HG03025 (cell line): ENCODE data around the gene TMEM222.

Experiments used
- ATAC-seq: cut with Tn5 transposase; IDR thresholded peaks from one replicate; pipeline ENCODE4 v1.9.1; 2021; ENCODE audit warnings: mild to moderate bottlenecking, moderate library complexity; ENCODE audit not compliant: unreplicated experiment, low FRiP score

TMEM222 gene

GRCh38 chr1:27306071-27306470 is 15.9 kb upstream of the TMEM222 start:
- no peak for ATAC-seq

- no peak for ATAC-seq
These were observed 14.8 kb upstream of the TMEM222 start for GRCh38 chr1:27306892-27307761.

GRCh38 chr1:27307874-27308598 is 13.9 kb upstream of the TMEM222 start:
- ATAC-seq, result no peak

DNA sequence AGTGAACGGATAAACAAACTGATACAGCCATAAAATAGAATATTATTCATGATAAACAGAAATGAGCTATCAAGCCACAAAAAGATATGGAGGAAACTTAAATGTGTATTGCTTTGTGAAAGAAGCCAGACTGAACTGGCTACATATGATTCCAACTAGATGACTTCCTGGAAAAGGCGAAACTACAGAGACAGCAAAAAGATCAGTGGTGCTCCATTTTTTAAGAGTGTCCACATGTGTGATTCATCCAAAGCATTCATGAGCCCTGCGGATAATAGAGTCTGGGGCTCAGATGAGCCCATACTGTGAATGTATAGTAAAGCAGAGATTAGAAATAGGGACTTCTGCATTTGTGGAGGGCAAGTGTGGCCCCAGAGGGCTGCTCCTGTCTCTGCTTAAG is 7.8 kb upstream of the TMEM222 start:
- no peak for ATAC-seq

DNA sequence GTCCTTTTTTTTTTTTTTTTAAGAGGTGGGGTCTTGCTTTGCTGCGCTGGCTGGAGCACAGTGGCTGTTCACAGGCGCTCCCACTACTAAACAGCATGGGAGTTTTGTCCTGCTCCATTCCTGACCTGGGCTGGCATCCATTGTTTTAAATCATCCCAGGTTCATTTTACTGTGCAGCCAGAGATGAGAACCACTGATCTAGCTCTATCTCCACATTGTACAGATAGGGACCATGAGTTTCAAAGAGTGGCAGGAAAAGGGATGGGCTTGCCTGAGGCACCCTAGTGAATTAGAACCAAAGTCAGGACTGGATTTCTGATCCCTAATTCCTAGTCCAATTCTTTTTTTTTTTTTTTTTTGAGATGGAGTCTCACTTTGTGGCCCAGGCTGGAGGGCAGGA is 7.2 kb upstream of the TMEM222 start:
- ATAC-seq, result no peak

GRCh38 chr1:27316860-27317259 is 5.1 kb upstream of the TMEM222 start:
- no peak for ATAC-seq

- ATAC-seq, result no peak
These were observed 3.8 kb upstream of the TMEM222 start for GRCh38 chr1:27318136-27318535.

GRCh38 chr1:27318596-27318995 is 3.4 kb upstream of the TMEM222 start:
- ATAC-seq, result no peak

GRCh38 chr1:27322569-27323240 is 742 bp downstream of the TMEM222 start:
- ATAC-seq, result peak; percentile 18

DNA sequence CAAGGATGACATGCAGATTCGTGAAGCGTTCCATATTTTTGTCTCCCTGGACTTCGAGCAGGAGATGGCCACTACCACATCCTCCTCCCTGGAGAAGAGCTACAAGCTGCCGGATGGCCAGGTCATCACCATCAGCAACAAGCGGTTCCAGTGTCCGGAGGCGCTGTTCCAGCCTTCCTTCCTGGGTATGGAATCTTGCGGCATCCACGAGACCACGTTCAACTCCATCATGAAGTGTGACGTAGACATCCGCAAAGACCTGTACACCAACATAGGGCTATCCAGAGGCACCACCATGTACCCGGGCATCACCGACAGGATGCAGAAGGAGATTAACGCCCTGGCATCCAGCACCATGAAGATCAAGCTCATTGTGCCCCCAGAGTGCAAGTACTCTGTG is 3.3 kb downstream of the TMEM222 start:
- ATAC-seq, result no peak

- ATAC-seq, result no peak
These were observed 6.0 kb downstream of the TMEM222 start for GRCh38 chr1:27327964-27328363.

DNA sequence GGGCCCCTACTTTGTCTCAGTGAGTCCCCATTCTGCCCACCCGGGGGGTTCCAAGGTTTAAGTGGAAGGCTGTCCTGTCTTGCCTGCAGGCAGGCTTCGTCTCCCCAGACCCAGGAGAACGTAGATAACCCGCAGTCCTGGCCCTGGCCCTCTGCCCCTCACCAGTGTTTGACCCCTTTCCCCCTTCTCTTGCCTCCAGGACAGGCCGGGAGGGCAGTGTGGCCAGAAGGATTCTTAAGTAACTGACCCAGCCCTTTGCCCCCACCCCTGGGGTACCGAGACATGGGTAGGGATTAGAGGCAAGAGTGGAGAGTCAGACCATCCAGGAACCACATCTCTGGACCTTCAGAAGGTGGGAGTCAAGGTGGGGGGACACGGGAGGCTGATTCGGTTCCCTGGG is 8.8 kb downstream of the TMEM222 start:
- ATAC-seq, result no peak

- ATAC-seq, result no peak
These were observed 9.5 kb downstream of the TMEM222 start for GRCh38 chr1:27331426-27331825.

DNA sequence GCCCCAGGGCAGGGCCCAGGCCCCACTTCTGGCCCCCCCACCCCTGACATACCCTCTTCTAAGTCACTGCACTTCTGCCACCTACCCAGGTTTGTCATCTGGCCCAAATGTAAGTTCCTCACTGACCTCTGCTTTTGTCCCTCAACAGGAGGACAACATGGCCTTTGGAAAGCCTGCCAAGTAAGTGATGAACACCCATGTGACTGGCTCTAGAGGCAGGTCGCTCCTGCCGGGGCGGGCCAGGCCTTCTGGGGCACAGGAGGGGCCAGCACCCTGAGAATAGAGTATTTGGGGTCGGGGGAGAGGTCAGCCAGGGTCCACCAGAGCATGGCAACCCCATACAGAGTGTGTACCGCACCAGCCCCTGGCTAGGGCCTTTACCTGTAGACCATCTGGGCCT is 10.0 kb downstream of the TMEM222 start:
- no peak for ATAC-seq

- no peak for ATAC-seq
These were observed 10.7 kb downstream of the TMEM222 start for GRCh38 chr1:27332536-27333281.

- no peak for ATAC-seq
These were observed 11.8 kb downstream of the TMEM222 start for GRCh38 chr1:27333717-27334279.

DNA sequence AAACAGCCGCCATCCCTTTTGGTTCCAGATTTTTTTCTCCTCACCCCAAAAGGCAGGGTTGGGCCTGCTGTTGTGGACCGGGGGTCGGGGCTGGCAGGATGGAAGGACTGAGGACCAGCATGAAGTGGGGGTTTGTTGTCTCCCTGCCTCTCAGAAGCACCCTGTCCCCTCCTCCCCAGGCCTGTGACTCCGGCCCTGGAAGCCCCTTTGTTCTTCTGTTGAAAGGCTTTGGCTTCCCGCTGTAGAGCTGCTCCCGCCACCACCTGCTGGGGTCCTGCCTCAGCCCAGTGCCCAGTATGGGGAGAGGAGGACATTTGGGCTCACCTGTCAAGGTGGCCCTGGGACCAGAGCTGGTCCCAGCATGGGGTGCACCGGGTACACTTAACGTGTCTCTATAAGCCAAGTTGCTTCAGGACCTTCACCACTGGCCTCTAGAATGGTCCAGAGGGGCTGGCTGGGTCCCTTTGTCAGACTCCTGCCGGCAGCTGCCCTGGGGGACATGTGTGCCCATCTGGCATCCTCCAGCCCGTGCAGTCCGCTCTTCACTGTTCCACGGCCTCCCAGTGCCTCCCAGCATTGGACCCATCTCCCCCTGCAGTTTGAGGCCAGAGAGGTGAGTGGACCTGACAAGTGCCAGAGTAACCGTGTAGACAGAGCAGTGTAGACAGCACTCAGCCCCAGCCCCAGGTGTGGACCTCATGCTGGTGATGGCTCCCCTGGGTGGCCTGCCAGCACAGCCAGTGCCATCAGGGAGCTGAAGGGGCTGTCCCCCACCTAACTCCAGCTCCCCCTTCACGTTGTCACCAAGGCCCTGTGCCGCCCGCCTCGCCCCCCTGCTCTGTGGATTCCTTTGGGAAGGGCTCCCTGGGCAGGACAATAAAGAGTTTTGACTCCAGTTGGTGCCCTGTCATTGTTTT is 13.8 kb downstream of the TMEM222 start:
- no peak for ATAC-seq

GRCh38 chr1:27336756-27337155 is 14.8 kb downstream of the TMEM222 start:
- no peak for ATAC-seq

DNA sequence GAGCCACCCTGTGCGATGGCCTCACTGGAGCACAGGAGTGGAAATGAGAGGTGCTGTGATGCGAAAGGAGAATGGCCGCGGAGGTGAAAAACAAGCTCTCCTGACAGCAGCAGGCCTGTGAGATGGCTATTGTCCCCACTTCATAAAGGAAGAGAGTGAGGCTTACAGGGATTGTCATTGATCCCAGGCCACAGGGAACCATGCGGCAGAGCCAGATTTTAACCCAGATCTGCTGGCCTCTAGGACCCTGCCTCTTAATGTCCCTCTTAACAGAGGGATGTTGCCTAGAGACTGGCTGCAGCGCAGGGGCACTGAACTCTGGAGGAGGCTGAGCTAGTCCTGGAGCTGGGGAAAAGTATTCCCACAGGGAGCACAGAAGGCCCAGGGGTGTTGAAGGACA is 16.8 kb downstream of the TMEM222 start:
- ATAC-seq, result no peak
